ENCODE measurements around the gene ARL14. TPM values are rescaled to one million over a fixed set of nuclear protein-coding genes. Genes with fewer than 3 reads are reported as not detected.

Gene ARL14
- polyA plus RNA-seq, 1 donor from 2014 or later: not detected

DNA sequence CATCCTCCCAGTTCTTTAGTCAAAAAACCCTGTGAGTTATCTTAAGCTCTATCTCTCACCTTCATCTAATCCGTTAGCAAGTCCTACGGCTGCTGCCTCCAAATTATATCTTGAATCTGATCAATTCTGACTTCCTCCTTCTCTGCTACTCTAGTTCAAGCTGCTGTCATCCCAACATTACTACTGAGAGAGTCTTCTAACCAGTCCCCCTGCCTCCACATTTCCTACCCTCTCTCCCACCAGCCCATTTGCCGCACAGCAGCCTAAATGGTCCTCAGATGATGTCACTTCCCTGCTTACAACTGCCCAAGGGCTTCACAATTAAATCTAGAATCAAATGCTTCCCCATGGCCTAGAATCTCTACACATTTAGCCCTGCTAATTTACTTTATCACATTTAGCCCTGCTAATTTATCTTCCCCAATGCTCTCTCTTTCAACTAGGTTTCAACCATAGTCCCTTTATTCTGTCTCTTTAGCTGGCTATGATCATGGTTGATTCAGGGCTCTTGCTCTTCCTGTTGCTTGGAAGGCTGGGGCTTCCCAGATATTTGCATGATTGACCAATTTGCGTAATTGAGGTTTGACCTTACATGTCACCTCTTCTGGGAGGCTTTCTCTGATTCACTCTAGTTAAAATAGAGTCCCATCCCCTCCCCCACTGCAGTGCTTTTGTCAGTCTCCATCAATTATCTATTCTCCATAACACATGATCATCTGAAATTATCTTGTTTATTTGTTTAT, 11.0 kb upstream of the ARL14 start:
- Histone ChIP-seq H3K27ac (ENCODE audit: low read length) (no peak overlapping the region), H3K36me3 (ENCODE audit: insufficient read depth, low read length) (no peaks in the 10 kb centered on the region), H3K27me3 (ENCODE audit: insufficient read depth, low read depth, low read length) (no peaks in the 10 kb centered on the region), H3K9me3 (ENCODE audit: low read length) (no peaks in the 10 kb centered on the region), H3K79me2 (replicated peaks; ENCODE audit: insufficient read depth, low read length) (no peaks in the 10 kb centered on the region), H3K9me2 (ENCODE audit: insufficient read depth, low read length) (no peaks in the 10 kb centered on the region), H3K4me2 (ENCODE audit: low read length) (no peak overlapping the region), H3F3A (ENCODE audit: insufficient read depth, low read length, poor library complexity, severe bottlenecking) (no peaks in the 10 kb centered on the region), H3K4me3 (ENCODE audit: low read length) (no peak overlapping the region), H2AFZ (ENCODE audit: low read depth, low read length) (no peak overlapping the region), H3K9ac (ENCODE audit: low read length) (no peak overlapping the region), H4K20me1 (ENCODE audit: insufficient read depth) (no peaks in the 10 kb centered on the region)
- TF ChIP-seq RAD21 (conservative IDR thresholded peaks at IDR 0.05): no peak
- no peak for TF ChIP-seq MXI1 (conservative IDR thresholded peaks at IDR 0.05; ENCODE audit: poor library complexity, severe bottlenecking)

DNA sequence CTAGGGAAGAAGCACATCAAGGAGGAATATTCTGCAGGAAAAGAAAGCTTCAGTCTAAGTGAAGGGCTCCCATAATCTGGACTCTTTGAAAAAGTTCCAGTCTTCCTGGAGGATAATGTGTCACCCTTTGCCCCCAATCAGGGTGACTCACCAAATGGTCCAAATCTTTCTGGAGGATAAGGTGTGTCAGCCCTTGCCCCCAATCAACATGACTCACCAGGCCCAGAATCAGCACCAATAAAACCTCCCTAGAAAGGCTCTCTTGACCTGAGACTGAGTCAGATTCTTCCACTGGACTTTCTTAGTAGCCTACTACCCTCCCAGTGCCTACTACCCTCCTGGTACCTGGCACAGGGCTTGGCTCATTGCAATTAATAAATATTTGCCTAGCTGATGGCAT, 9.5 kb upstream of the ARL14 start:
- no peaks in the 10 kb centered on the region for H3K9me2 ChIP-seq (ENCODE audit: insufficient read depth, low read length)
- H4K20me1 ChIP-seq (ENCODE audit: insufficient read depth): no peaks in the 10 kb centered on the region
- TF ChIP-seq EZH2 (IDR thresholded peaks at IDR 0.05; ENCODE audit: borderline replicate concordance, insufficient read depth, low read length, poor library complexity, severe bottlenecking) (no peak), SMC3 (conservative IDR thresholded peaks at IDR 0.05; ENCODE audit: poor library complexity) (no peak), RAD21 (conservative IDR thresholded peaks at IDR 0.05) (no peak), EP300 (conservative IDR thresholded peaks at IDR 0.05; ENCODE audit: poor library complexity, severe bottlenecking) (no peak), TAF1 (IDR thresholded peaks at IDR 0.05; ENCODE audit: low read depth) (no peak), POLR2AphosphoS5 (IDR thresholded peaks at IDR 0.05) (no peak), MXI1 (conservative IDR thresholded peaks at IDR 0.05; ENCODE audit: poor library complexity, severe bottlenecking) (no peak)
- TF ChIP-seq, protein P1, sequence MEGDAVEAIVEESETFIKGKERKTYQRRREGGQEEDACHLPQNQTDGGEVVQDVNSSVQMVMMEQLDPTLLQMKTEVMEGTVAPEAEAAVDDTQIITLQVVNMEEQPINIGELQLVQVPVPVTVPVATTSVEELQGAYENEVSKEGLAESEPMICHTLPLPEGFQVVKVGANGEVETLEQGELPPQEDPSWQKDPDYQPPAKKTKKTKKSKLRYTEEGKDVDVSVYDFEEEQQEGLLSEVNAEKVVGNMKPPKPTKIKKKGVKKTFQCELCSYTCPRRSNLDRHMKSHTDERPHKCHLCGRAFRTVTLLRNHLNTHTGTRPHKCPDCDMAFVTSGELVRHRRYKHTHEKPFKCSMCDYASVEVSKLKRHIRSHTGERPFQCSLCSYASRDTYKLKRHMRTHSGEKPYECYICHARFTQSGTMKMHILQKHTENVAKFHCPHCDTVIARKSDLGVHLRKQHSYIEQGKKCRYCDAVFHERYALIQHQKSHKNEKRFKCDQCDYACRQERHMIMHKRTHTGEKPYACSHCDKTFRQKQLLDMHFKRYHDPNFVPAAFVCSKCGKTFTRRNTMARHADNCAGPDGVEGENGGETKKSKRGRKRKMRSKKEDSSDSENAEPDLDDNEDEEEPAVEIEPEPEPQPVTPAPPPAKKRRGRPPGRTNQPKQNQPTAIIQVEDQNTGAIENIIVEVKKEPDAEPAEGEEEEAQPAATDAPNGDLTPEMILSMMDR (IDR thresholded peaks at IDR 0.05; ENCODE audit: poor library complexity, severe bottlenecking): no peak
- TF ChIP-seq, protein P2, sequence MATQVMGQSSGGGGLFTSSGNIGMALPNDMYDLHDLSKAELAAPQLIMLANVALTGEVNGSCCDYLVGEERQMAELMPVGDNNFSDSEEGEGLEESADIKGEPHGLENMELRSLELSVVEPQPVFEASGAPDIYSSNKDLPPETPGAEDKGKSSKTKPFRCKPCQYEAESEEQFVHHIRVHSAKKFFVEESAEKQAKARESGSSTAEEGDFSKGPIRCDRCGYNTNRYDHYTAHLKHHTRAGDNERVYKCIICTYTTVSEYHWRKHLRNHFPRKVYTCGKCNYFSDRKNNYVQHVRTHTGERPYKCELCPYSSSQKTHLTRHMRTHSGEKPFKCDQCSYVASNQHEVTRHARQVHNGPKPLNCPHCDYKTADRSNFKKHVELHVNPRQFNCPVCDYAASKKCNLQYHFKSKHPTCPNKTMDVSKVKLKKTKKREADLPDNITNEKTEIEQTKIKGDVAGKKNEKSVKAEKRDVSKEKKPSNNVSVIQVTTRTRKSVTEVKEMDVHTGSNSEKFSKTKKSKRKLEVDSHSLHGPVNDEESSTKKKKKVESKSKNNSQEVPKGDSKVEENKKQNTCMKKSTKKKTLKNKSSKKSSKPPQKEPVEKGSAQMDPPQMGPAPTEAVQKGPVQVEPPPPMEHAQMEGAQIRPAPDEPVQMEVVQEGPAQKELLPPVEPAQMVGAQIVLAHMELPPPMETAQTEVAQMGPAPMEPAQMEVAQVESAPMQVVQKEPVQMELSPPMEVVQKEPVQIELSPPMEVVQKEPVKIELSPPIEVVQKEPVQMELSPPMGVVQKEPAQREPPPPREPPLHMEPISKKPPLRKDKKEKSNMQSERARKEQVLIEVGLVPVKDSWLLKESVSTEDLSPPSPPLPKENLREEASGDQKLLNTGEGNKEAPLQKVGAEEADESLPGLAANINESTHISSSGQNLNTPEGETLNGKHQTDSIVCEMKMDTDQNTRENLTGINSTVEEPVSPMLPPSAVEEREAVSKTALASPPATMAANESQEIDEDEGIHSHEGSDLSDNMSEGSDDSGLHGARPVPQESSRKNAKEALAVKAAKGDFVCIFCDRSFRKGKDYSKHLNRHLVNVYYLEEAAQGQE (IDR thresholded peaks at IDR 0.05; ENCODE audit: borderline replicate concordance): no peak
- H3K4me2 ChIP-seq (ENCODE audit: low read length): no peak overlapping the region
- no peaks in the 10 kb centered on the region for H3F3A ChIP-seq (ENCODE audit: insufficient read depth, low read length, poor library complexity, severe bottlenecking)
- no peak overlapping the region for H2AFZ ChIP-seq (ENCODE audit: low read depth, low read length)
- H3K4me3 ChIP-seq (ENCODE audit: low read length): no peak overlapping the region
- no peaks in the 10 kb centered on the region for H3K79me2 ChIP-seq (replicated peaks; ENCODE audit: insufficient read depth, low read length)
- no peaks in the 10 kb centered on the region for H3K36me3 ChIP-seq (ENCODE audit: insufficient read depth, low read length)
- H3K9ac ChIP-seq (ENCODE audit: low read length): no peak overlapping the region
- no peaks in the 10 kb centered on the region for H3K9me3 ChIP-seq (ENCODE audit: low read length)
- no peak overlapping the region for H3K27ac ChIP-seq (ENCODE audit: low read length)
- H3K27me3 ChIP-seq (ENCODE audit: insufficient read depth, low read depth, low read length): no peaks in the 10 kb centered on the region

Measured in neural cell (in vitro differentiated cells).